GM19468 (cell line): ENCODE data around the gene CYP4F11.
"Not testable (repeated sequence)": the region's sequence is repeated elsewhere in the genome, so short reads cannot be mapped to it uniquely, and the experiment has no call there.

Experiments
- ATAC-seq: cut with Tn5 transposase; IDR thresholded peaks from one replicate; pipeline ENCODE4 v1.9.1; 2021; ENCODE audit warnings: mild to moderate bottlenecking, moderate library complexity, moderate number of reproducible peaks; ENCODE audit not compliant: unreplicated experiment; ENCODE audit errors: extremely low read depth

CYP4F11 gene

DNA sequence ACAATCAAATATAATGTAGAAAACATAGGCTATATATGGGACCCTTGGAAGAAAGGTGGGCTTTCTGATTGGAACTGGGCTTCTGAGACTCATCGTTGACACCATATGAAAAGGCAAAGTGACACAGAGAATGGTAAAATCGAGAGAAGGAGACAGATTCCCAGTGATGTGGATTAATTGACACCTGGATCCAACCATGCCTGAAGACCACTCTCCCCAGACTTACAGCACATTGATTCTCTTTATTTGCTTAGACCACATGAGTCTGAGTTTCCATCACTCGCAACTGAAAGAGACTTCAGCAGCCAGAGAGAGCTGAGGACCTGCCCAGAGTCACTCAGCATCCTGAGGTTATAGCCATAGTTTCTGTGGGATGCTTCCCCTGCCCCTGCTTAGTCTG lies 6.0 kb downstream of the CYP4F11 start:
- ATAC-seq = no peak

DNA sequence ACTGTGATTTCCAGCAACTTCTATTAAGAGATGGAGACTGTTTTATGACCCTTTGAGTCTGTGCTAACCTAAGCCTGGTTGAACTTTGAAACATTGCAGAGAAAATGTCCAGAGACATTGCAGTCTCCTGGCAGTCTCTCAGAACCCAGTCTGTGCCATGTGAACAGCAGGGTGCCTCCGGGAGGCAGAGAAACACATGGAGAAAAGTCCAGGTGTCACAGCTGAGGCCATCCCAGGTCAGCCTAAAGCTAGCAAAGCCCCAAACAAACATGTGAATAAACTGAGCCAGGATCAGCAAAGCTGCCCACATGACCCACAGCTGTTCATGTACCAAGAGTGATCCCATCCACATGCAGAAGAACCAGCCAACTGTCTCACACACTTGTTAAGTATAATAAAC lies 7.8 kb downstream of the CYP4F11 start:
- no peak for ATAC-seq

DNA sequence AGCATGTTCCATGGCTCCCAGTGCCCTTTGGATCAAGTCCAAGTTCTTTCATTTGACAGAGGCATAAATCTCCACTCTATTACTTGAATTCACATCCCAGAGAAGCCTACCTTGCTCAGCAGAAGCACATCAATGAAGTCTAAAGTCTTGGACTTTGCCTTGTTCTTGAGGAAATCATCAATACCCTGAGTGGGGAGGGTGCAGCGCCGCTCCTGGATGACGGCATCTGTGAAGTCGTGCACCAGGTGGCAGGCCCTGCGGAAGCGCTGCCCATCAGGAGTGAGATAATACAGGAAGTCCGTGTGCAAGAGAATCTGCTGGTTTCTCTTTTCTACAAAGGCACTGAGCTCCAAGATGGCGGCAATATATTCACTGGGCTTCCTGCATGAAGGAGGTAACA lies 10.6 kb downstream of the CYP4F11 start:
- no peak for ATAC-seq

DNA sequence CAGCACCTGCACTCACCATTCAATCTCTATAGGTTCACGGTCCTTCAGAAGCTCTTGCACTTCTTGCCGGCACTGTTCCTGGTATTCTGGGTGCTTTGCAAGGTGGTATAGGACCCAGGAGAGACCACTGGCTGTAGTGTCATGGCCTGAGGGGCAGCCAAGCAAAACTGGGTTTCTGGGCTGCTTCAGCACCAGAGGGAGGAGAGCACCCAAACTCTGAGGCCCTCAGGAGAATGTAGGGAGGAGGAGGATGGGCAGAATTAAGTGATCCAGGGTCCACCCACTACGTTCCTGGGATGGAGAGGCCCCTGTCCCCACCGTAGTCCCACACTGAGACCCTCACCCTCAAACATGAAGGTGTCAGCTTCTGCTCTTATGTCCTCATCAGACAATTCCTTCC lies 12.3 kb downstream of the CYP4F11 start:
- no peak for ATAC-seq

DNA sequence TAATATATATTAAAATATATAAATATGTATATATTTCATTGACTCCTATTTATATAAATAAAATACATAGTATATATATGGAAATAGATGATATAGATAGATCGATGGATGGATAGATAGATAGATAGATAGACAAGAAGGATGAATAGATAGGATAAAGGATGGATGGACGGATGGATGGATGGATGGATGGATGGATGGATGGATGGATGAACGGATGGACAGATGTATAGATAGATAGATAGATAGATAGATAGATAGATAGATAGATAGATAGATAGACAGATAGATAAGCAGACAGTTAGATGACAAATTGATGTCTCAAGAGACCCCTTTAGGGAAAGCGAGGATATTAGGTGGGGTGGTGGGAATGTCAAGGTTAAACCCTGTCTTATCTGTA lies 15.1 kb downstream of the CYP4F11 start:
- no peak for ATAC-seq

DNA sequence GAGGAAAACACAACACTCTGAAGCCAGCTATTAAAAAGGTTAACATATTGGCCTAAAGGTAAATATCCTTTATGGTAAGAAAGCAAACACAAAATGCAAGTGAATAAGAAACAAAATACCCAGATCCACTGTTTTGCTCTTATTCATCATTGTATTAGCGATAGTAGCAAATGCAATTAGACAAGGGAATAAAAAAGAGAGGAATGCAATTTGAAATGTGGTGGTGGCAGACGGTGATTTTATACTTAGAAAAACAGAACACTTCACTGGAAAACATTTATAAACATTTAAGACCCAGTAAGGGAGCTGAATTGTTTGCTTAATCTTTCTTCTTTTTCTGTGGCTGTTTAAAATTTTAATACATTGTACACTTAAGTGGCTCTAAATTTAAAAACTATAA lies 19.2 kb downstream of the CYP4F11 start:
- no peak for ATAC-seq

DNA sequence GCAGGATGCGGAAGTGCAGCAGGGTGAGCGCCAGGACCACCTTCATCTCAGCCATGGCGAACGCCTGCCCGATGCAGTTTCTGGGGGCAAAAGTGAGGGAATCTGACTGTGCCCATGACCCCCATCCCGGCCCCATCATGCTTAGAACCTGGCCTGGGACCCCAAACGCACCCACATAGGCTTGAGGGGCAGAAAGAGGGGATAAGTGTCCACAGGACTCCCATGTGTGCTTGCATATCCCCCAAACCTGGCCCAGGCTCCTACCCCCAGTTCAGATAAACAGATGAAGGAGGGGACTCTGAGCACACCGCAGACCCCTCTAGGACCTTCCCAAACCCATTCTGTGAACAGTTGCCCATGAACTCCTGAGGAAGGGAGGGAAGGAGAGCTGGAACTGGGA lies 20.5 kb downstream of the CYP4F11 start:
- ATAC-seq = no peak

DNA sequence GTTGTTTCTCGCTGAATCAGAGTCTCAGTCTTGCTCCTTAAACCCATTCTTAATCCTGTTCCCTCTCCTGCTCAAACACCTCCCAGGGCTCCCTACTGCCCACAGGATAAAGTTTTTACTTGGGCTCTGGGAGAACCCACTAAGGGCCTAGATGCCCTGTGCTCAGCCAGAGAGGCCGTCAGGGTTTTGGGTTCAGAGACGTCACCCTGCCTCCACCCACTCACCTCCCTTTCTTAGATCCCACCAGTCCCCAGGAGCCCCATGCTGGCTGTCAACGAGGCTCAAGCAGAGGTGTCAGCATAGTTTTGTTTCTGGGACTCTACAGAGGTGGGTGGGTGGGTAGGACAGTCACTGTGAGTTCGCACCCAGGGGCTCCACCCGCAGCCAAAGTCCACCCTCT lies 20.9 kb downstream of the CYP4F11 start:
- no peak for ATAC-seq

DNA sequence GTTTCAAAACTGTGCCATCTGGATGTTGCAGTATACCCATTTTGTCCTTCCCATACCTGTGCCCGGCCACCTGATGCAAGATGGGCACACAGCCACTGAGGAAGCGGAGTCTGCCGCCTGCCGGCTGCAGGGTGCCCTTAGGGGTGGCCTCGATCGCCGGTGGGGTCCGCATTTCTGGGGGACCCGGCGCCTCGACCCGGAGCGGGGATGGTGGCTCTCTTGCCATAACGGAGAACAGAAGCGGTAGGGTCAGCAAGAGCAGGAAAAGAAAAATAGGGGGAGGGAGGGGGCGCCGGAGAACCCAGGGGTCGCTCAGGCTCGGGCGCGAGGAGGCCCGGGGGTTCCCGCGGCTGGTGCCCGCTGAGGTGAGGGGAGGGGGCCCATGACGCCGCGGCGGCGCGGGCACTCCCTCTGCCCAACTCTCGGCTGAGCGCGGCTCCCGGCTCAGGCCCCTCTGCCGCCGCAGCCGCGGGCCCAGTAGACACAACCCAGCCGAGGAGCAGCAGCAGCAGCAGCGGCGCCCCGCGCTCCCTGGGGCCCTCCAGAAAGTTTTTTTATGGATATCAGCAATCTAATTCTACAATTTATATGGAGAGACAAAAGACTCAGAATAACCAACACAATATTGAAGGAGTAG lies 22.6 kb downstream of the CYP4F11 start:
- ATAC-seq = no peak

DNA sequence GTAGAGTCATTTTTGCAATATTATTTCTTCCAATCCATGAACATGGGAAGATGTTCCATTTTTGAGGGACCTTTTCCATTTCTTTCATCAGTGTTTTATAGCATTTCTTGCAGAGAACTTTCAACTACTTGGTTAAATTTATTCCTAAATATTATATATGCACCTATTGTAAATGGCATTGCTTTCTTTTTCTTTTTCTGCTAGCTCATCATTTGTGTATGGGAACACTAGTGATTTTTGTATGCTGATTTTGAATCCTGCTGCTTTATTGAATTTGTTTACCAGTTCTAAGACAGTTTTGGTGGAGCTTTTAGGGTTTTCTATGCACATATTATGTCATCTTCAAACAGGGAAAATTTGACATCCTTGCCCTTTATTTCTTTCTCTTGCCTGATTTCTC lies 29.3 kb downstream of the CYP4F11 start:
- no peak for ATAC-seq

DNA sequence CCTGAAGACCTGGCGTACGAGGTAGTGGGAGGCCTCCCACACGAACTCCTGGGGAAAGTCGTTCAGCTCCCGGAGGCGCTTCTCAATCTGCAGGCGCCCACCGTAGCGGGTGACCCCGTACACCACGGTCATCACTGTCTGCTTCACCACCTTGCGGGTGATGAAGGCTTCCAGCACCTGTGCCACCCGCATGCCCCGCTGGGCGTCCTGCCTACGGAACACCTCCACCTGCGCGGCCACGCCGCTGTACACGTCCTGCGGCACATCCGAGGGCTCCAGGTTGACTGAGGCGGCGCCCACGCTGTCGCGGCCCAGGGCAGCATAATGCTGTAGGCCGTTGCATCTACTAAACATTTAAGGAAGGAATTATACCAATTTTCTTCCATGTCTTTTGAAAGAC lies 31.4 kb downstream of the CYP4F11 start:
- not testable (repeated sequence) for ATAC-seq

DNA sequence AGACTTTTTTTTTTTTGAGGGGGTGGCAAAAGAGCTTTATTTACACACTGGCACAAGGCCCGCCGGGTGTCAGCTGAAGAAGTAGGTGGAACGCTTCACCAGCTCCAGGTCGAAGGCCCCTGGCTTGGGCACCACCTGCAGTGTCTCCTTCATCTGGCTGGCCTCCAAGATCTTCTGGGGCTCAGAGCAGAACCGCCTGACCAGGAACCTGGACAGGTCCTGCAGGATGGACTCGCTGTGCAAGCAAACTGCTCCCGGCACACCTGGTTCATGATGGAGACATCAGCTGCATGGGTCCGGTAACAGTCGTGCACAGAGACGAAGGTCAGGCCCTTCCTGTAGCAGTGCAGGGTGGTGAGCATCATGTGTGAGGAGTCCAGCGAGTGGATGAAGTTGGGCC lies 32.1 kb downstream of the CYP4F11 start:
- no peak for ATAC-seq

DNA sequence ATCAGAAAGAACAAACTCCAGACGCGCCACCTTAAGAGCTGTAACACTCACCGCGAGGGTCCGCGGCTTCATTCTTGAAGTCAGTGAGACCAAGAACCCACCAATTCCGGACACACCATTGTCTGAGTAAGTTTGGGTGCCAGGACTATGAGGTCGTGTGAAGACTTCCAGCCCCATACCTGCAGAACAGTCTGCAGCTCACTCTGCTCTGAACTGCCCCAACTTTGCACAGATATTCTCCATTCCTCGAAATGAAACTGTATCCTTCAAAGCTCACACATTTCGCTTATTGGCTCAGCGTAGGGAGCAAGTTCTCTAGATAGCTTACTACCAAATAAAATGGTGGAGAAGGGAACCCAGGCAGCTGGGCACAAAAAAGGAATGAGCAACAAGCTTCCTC lies 33.8 kb downstream of the CYP4F11 start:
- ATAC-seq = no peak

DNA sequence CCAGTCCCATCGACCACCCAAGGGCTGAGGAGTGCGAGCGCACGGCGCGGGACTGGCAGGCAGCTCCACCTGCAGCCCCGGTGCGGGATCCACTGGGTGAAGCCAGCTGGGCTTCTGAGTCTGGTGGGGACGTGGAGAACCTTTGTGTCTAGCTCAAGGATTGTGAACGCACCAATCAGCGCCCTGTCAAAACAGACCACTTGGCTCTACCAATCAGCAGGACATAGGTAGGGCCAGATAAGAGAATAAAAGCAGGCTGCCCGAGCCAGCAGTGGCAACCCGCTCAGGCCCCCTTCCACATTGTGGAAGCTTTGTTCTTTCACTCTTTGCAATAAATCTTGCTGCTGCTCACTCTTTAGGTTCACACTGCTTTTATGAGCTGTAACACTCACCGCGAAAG lies 34.3 kb downstream of the CYP4F11 start:
- ATAC-seq = not testable (repeated sequence)

DNA sequence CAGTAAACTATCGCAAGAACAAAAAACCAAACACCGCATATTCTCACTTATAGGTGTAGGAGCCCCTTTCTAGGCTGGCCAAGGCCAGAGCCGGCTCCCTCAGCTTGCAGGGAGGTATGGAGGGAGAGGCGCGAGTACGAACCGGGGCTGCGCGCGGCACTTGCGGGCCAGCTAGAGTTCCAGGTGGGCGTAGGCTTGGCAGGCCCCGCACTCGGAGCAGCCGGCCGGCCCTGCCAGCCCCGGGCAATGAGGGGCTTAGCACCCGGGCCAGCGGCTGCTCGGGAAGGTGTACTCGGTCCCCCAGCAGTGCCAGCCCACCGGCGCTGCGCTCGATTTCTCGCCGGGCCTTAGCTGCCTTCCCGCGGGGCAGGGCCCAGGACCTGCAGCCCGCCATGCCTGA lies 34.8 kb downstream of the CYP4F11 start:
- ATAC-seq = not testable (repeated sequence)

DNA sequence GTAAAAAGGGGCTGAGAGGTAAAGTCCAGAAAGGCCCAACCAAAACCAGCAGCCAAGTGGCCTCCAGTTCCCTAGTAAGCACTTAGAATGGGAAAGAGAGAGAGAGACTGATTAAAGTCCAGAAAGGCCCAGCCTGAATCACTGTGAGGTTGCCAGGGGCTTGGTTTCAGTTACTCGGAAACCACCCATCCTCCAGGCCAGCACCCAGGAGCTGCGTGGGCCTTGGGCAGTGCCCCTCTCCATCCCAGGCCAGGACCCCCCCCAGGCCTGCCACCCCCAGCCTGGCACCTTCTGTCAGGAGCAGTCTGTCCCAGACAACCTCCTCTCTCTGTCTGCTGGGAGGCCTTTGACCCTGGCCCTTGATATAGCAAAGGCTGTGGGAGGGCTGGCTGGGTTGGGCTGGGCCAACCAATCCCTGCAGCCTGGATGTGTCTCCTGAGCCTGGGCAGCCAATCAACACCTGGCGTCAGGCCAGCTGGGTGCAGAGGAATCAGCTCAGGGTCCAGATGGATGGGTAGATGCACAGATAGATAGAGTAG lies 36.5 kb downstream of the CYP4F11 start, which contains the start of gene CYP4F2:
Gene CYP4F2 (minus strand): TSS at position 337 of the 539 bp plus-strand sequence. CDS start 463 bp downstream, outside the sequence.
- ATAC-seq = no peak

DNA sequence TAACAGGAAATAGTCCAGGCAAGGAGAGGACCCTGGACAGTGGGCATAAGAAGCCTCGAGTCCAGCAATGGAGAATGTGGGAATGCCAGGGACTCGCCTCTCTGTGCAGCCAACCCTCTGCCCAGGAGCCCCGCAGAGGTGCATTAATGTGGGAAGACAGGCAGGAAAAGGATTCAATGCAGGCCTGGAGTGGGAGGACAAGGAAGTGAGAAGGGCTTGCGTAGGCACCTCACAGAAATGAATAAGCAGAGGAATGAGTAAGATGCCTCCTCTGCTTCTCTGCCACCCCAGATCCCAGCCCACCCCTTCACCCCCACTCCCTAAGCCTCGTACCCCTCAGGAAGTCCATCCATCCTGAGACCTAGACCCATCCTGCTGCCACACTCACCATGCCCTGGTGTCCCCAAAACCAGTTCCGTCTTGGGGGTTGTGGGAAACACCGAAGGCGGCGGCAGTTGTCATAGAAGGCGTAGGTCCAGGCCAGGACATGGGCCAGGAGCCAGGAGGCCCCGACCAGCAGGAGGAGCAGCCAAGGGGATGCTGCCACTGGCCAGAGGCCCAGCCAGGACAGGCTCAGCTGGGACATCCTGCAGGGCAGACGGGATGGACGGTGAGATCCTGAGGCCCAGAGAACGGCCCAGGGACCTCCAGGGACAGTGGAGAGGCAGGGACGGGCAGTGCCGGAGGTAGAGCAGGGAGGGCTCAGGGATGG lies 37.1 kb downstream of the CYP4F11 start:
- no peak for ATAC-seq

DNA sequence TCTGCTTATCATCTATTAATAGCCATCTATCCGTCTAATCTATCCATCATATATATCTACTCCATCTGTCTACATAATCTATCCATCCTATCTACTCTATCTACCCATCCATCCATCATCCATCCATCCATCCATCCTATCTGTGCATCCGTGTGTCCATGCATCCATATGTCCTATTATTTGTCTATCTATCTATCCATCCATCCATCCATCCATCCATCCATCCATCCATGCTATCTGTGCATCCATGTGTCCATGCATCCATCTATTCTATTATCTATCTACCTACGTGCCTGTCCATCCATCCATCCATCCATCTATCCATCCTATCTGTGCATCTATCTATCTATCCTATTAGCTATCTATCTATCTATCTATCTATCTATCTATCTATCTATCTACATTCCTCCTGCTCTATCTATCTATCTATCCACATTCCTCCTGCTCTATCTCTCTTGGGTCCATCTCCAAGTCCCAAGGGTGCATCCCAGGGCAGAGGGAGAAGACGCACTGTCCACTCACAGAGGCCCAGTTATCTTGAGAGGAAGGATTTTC lies 38.4 kb downstream of the CYP4F11 start:
- no peak for ATAC-seq

DNA sequence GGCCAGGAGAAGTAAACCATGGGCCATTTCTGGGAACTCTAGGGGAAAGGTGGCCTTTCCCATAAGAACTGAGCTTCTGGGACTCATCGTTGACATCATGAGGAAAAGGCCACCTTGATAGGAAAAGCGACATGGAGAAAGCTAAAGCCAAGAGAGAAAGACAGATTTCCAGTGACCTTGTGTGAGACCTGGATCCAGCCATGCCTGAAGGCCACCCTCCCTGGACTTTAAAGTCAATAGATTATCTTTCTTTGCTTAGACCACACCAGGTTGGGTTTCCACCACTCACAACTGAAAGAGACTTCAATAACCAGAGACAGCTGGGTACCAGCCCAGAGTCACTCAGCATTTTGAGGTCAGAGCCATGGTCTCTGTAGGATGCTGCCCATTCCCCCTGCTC lies 40.0 kb downstream of the CYP4F11 start:
- ATAC-seq = no peak

DNA sequence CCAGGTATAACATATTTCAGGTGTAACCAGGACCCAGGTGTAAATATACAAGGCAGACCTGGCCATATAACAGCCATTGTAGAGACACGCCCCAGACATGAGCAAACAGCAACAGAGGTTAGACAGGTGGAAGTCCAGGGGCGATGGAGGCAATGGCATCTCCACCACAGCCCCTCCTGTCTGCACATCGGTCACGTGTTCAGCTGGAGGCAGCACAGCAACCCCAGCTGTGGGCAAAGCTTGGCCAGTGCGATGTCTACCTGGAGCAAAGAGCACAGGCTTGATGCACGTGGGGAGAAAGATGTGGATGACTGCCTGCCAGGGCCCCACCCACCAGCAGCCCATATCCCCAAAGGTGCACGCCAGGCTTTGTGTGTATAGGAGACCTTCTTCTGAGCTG lies 40.9 kb downstream of the CYP4F11 start:
- ATAC-seq = no peak

DNA sequence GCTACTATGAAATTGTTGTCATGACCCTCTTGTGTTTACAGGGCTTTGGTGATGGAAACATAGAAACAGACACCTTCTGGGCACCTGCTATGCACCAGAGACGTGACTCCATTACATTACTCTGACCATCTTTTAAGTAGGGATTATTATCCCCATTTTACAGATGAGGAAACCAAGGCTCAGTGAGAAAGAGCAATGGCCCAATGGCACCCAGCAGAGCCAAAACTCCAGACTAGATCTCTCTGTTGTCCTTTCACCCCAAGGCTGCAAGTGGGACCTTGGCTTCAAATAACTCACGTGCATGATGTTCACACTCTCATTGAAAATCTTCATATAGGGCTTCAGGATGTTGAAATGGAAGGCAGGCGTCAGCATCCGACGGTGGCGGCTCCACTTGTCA lies 42.3 kb downstream of the CYP4F11 start:
- no peak for ATAC-seq
